SW 1271 (cell line): ENCODE results near the gene COL4A6.

ENCODE experiments used
- DNase-seq, 2 experiments: peaks; one replicate each; lab custom pipeline; 2025; lab: John Stamatoyannopoulos, UW

COL4A6 gene

GRCh38 chrX:108331126-108331909 is 106.9 kb downstream of the COL4A6 start:
- DNase-seq = no peak

GRCh38 chrX:108323751-108324150 is 114.5 kb downstream of the COL4A6 start:
- DNase-seq = no peak

- no peak for DNase-seq
Observed at GRCh38 chrX:108322234-108322633, 116.0 kb downstream of the COL4A6 start.

GRCh38 chrX:108316456-108316855 is 121.8 kb downstream of the COL4A6 start:
- DNase-seq = no peak

- DNase-seq = no peak
Observed at GRCh38 chrX:108313669-108314068, 124.6 kb downstream of the COL4A6 start.

- DNase-seq = peak; percentile 6 to 13
Observed at GRCh38 chrX:108312957-108313356, 125.3 kb downstream of the COL4A6 start.

- no peak for DNase-seq
Observed at GRCh38 chrX:108312011-108312410, 126.2 kb downstream of the COL4A6 start.

GRCh38 chrX:108310506-108310905 is 127.7 kb downstream of the COL4A6 start:
- DNase-seq = no peak

- peak; percentile 5 to 30 for DNase-seq
Observed at GRCh38 chrX:108309144-108309543, 129.1 kb downstream of the COL4A6 start.

- no peak for DNase-seq
Observed at GRCh38 chrX:108307132-108308085, 130.8 kb downstream of the COL4A6 start.

GRCh38 chrX:108306086-108306485 is 132.1 kb downstream of the COL4A6 start:
- no peak for DNase-seq

- no peak for DNase-seq
Observed at GRCh38 chrX:108304757-108305156, 133.5 kb downstream of the COL4A6 start.

GRCh38 chrX:108304210-108304609 is 134.0 kb downstream of the COL4A6 start:
- no peak for DNase-seq

- DNase-seq = no peak
Observed at GRCh38 chrX:108303682-108304081, 134.5 kb downstream of the COL4A6 start.

- DNase-seq = no peak
Observed at GRCh38 chrX:108299704-108300103, 138.5 kb downstream of the COL4A6 start.

GRCh38 chrX:108299101-108299591 is 139.1 kb downstream of the COL4A6 start:
- no peak for DNase-seq

GRCh38 chrX:108298165-108298602 is 140.0 kb downstream of the COL4A6 start:
- no peak for DNase-seq

GRCh38 chrX:108297290-108297689 is 140.9 kb downstream of the COL4A6 start:
- DNase-seq = no peak

GRCh38 chrX:108292053-108292452 is 146.2 kb downstream of the COL4A6 start:
- DNase-seq = no peak

GRCh38 chrX:108285918-108286317 is 152.3 kb downstream of the COL4A6 start:
- DNase-seq = no peak

GRCh38 chrX:108285356-108285755 is 152.9 kb downstream of the COL4A6 start:
- no peak for DNase-seq

GRCh38 chrX:108275732-108276131 is 162.5 kb downstream of the COL4A6 start:
- DNase-seq = no peak

- no peak for DNase-seq
Observed at GRCh38 chrX:108271397-108271787, 166.8 kb downstream of the COL4A6 start.
